Measurements from ENCODE around the gene GALNT14. TPM values are rescaled to one million over a fixed set of nuclear protein-coding genes. Genes with fewer than 3 reads are reported as not detected.

GALNT14 gene
- total RNA-seq, 1 donor from 2014 or later: 0.14 TPM

DNA sequence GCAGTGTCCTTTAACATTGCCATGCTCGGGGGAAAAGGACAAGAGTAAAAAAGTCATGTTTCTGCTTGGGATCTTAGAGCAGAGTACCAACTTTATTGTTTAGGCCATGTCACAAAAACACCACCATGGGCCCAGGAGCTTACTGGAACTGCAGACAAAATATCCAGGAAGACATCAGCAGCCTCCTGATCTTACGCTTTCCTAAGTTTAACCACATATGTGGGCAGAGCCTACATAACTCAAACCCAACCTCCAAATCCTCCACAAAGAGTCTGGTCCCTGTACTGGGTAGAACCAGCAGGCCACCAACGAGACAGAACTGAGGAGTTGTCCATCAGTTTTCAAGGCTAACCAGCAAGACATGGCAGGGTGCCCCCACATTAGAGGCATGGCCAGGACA lies 10.3 kb downstream of the GALNT14 start:
- TF ChIP-seq, protein P1, sequence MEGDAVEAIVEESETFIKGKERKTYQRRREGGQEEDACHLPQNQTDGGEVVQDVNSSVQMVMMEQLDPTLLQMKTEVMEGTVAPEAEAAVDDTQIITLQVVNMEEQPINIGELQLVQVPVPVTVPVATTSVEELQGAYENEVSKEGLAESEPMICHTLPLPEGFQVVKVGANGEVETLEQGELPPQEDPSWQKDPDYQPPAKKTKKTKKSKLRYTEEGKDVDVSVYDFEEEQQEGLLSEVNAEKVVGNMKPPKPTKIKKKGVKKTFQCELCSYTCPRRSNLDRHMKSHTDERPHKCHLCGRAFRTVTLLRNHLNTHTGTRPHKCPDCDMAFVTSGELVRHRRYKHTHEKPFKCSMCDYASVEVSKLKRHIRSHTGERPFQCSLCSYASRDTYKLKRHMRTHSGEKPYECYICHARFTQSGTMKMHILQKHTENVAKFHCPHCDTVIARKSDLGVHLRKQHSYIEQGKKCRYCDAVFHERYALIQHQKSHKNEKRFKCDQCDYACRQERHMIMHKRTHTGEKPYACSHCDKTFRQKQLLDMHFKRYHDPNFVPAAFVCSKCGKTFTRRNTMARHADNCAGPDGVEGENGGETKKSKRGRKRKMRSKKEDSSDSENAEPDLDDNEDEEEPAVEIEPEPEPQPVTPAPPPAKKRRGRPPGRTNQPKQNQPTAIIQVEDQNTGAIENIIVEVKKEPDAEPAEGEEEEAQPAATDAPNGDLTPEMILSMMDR (IDR thresholded peaks at IDR 0.05; ENCODE audit: borderline replicate concordance): no peak
- Histone ChIP-seq H3K27ac (replicated peaks) (no peak overlapping the region), H3K9me3 (replicated peaks) (no peaks in the 10 kb centered on the region), H3K36me3 (no peaks in the 10 kb centered on the region), H3K4me1 (peaks cover 5% of the 10 kb centered on the region), H3K4me3 (no peak overlapping the region), H3K27me3 (ENCODE audit: low read depth) (peaks cover 26% of the 10 kb centered on the region)
- intact Hi-C loops (cut with micrococcal nuclease): no loop called here
- DNase-seq: no peak

DNA sequence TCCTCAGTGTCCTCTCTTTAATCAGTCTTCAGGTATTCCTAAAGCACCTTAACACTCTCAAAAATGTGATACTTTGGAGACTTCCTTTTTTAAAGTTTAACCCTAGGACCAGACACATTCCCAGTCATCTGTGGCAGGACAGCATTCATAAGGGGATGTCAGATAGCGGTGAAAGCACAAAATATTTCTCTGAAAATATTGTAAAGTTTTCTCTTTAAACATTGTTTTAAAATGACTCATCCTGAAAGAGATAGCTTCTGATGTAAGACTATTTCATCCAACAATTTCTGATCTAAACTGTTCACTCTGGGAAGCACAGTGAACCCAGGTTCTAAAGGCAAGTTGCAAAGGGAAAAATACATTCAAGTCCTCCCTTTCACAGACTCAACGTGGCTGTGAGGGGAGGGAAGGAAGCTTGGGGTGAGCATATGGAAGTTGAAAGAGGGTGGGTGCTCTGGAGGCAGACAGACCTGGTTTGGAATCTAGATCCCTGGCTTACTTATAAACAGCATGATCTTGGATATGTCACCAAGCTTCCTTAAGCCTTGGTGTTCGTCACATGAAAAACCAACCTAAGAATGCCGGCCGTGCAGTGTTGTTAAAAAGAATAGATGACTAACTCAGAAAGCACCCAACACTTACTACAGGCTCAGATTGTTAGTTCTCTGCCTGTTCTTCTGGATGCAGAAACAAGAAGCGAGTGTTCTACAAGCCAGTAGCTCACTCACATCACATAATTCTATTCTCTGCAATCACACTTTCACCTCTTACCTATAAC lies 12.1 kb downstream of the GALNT14 start:
- peaks cover 42% of the 10 kb centered on the region for H3K27me3 ChIP-seq (ENCODE audit: low read depth)
- intact Hi-C loops (cut with micrococcal nuclease): no loop called here
- H3K4me3 ChIP-seq: no peak overlapping the region
- H3K36me3 ChIP-seq: no peaks in the 10 kb centered on the region
- no peaks in the 10 kb centered on the region for H3K9me3 ChIP-seq (replicated peaks)
- TF ChIP-seq, protein P1 (IDR thresholded peaks at IDR 0.05; ENCODE audit: borderline replicate concordance): no peak
- H3K4me1 ChIP-seq: peaks cover 5% of the 10 kb centered on the region
- DNase-seq: no peak
- H3K27ac ChIP-seq (replicated peaks): no peak overlapping the region

DNA sequence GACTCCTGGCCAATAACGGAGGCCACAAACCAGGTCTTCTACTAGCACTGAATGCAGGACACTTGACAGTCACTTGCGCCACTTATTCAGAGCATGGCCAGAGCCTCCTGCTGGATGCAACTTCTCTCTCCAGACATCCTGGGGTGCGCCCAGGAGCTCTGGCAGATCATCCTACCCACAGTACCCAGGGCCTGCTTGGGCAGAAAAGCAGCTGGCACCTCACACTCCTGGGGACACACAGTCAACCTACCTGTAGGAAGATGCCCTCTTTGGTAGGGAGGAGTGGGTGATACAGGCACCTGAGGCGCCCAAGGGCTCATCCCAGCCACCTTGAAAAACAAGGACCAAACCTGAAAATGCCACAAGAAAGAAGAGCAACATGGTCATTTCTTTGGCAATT lies 13.3 kb downstream of the GALNT14 start:
- Histone ChIP-seq H3K4me1 (no peaks in the 10 kb centered on the region), H3K36me3 (no peaks in the 10 kb centered on the region), H3K27ac (replicated peaks) (no peak overlapping the region), H3K4me3 (no peak overlapping the region), H3K9me3 (replicated peaks) (no peaks in the 10 kb centered on the region), H3K27me3 (ENCODE audit: low read depth) (peaks cover 38% of the 10 kb centered on the region)
- intact Hi-C loops (cut with micrococcal nuclease): no loop called here
- DNase-seq: no peak
- TF ChIP-seq, protein P1 (IDR thresholded peaks at IDR 0.05; ENCODE audit: borderline replicate concordance): no peak

DNA sequence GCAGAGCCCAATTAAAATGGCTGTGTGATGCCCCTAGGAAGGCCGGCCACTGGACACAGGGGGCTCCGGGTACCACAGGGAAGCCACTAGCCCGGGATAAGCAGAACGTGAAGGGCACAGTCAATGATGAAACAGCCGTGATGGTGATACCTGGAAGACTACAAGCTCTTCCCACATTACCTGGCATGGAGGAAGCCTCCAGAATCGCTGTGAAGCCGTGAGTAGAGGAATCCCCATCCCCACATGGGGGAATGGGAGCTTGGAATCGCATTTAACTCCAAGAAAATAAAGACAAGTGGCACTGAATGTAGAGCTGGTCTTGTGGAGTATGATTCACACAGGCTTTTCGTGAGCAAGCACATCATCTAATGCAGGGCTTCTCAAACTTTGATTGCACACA lies 16.1 kb downstream of the GALNT14 start:
- TF ChIP-seq, protein P1 (IDR thresholded peaks at IDR 0.05; ENCODE audit: borderline replicate concordance): no peak
- DNase-seq: no peak
- H3K27me3 ChIP-seq (ENCODE audit: low read depth): peaks cover 30% of the 10 kb centered on the region
- no peak overlapping the region for H3K4me3 ChIP-seq
- intact Hi-C loops (cut with micrococcal nuclease): no loop called here
- H3K36me3 ChIP-seq: no peaks in the 10 kb centered on the region
- H3K9me3 ChIP-seq (replicated peaks): no peaks in the 10 kb centered on the region
- H3K27ac ChIP-seq (replicated peaks): no peak overlapping the region
- H3K4me1 ChIP-seq: no peaks in the 10 kb centered on the region

DNA sequence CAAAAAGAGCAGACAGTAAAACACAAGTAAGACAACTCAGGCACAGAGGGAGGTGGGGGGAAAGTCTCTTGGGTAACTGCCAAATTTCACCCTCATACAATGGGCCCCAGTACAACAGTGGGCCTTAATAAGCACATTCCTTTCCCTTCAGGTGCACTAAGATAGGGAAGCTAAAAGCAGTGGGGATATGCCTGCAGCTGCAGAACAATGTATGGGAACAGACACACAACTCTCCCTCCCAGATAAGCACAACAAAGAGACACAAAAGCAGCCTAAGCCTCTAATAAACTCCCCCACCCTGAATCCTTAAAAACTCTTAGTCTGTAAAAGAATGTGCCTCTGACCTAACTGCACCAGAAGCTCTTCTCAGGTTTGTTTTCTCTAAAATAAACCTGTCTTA lies 24.5 kb downstream of the GALNT14 start:
- peaks cover 25% of the 10 kb centered on the region for H3K27me3 ChIP-seq (ENCODE audit: low read depth)
- TF ChIP-seq, protein P1 (IDR thresholded peaks at IDR 0.05; ENCODE audit: borderline replicate concordance): no peak
- H3K27ac ChIP-seq (replicated peaks): no peak overlapping the region
- H3K9me3 ChIP-seq (replicated peaks): no peaks in the 10 kb centered on the region
- H3K4me3 ChIP-seq: no peak overlapping the region
- DNase-seq: no peak
- no peaks in the 10 kb centered on the region for H3K36me3 ChIP-seq
- intact Hi-C loops (cut with micrococcal nuclease): no loop called here
- H3K4me1 ChIP-seq: no peaks in the 10 kb centered on the region

Measured in left ventricle myocardium inferior (tissue), 1 donor.